HG02623 (cell line): ENCODE measurements around the gene RUSC1.
"Not testable (repeated sequence)": the region's sequence is repeated elsewhere in the genome, so short reads cannot be mapped to it uniquely, and the experiment has no call there.

Experiments used
- ATAC-seq: cut with Tn5 transposase; IDR thresholded peaks from one replicate; pipeline ENCODE4 v1.9.1; 2021; ENCODE audit warnings: moderate library complexity; ENCODE audit not compliant: unreplicated experiment

The RUSC1 gene

DNA sequence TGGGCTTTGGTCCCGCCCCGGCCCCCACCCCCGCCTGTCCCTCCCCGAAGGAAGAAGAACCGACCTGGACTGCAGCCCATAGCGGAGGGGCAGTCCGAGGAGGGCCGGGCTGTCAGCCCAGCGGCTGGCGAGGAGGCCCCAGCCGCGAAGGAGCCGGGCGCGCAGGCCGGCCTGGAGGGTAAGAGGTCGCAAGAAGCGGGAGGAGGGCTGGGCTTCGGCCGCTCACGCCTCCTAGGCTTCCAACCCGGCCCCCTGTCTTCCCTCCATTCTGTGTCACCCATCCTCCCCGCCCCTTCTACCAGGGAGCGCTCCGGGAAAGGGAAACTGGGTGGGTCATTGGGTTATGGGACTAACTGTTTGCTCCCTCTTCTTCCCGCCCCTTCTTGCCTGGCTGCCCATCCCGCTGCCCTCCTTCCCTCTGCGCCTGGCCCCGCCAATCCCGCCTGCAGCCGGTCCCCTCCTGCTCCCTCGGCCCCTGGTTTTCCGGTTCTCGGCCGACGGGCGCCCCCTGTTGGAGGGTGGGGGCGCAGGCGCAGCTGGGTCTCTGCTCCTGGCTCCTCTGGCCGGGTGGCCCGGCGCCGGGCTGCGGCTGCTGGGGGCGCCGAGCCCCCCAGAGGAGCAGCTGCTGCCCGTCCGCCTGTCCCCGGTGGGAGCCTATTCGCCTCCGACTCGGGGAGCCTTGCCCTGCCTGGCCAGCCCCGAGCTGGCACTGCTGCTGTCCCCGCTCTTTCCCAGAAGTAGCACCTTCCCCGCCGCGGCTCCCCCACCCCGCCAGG, 2.4 kb downstream of the RUSC1 start:
- peak; percentile 35 for ATAC-seq

GRCh38 chr1:155323729-155324036, 3.0 kb downstream of the RUSC1 start:
- ATAC-seq: peak; percentile 34

DNA sequence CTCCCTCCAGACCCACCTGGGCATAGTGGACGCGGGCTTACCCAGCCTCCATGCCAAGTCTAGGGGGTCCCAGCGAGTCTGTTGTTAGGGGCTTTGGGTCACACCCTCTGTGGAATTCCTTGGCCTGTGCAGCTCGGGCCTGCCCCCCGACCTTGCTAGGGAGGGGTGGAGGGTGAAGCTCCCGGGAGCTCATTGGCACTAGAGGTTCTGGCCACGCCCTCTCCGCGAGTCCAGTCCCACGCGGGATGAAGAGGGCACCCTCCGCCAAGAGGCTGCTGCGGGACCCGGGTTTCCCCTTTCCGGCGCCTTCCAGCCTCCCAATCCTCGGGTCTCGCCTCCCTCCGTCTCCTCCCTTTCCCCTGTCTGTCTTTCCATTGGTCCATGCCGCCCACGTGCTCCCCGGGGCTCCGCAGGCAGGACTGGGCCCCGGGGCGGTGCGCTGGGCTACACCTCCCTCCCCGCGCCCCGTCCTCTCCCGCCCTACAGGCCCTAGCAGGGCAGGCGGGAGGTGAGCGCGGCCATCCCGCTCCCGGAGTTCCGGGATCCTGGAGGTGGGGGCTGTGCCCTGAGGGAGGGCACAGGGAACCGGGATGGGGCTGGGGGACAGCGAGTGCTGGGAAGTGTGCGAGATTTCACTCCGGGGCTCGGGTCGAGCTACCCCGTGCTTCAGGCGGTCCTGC, 3.5 kb downstream of the RUSC1 start:
- peak; percentile 54 for ATAC-seq

- no peak for ATAC-seq
Observed at GRCh38 chr1:155324717-155325602, 4.3 kb downstream of the RUSC1 start.

DNA sequence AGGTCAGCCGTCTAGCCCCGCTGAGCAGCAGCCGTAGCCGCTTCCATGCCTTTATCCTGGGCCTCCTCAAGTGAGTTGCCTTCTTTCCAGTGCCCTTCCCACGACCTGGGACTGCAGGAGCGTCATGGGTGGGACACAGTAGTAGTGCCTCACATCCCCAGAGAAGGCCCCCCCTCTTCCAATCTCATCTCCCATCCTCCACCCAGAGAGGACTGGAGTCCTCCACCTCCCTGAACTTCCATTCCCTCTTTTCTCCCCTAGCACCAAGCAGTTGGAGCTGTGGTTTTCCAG, 4.9 kb downstream of the RUSC1 start:
- ATAC-seq: no peak

GRCh38 chr1:155326020-155326526, 5.4 kb downstream of the RUSC1 start:
- ATAC-seq: no peak

DNA sequence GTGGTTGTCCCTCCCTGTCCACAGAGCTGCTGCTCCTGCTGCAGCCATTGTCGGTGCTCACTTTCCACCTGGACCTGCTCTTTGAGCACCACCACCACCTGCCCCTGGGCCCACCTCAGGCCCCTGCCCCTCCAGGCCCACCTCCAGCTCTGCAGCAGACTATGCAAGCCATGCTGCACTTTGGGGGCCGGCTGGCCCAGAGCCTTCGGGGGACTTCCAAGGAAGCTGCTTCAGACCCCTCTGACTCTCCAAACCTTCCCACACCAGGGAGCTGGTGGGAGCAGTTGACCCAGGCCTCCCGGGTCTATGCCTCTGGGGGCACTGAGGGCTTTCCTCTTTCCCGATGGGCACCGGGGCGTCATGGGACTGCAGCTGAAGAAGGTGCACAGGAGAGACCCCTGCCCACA, 5.9 kb downstream of the RUSC1 start:
- no peak for ATAC-seq

- no peak for ATAC-seq
Observed at GRCh38 chr1:155327981-155328380, 7.3 kb downstream of the RUSC1 start.

GRCh38 chr1:155328856-155329255, 8.2 kb downstream of the RUSC1 start:
- ATAC-seq: not testable (repeated sequence)

- no peak for ATAC-seq
Observed at GRCh38 chr1:155329980-155330598, 9.4 kb downstream of the RUSC1 start.

DNA sequence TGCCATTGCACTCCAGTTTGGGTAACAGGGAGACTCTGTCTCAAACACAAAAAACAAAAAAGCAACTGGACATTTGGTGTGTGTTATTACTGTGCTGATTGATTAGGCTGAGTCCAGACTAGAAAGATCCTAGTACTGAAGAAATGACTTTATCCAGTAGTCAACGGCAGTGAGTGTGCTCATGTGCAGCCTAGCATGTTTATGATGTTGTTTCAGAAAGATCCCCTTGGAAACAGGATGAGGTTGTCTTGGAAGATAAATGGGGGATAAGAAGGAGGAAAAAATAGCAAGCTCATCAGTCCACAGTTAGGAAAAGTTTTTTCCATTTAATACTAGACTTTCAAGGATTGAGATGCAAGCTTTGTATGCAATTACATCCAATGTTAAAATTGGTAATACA, 14.3 kb downstream of the RUSC1 start:
- ATAC-seq: no peak

- no peak for ATAC-seq
Observed at GRCh38 chr1:155339515-155340097, 18.9 kb downstream of the RUSC1 start.

GRCh38 chr1:155342842-155343241, 22.1 kb downstream of the RUSC1 start:
- no peak for ATAC-seq

DNA sequence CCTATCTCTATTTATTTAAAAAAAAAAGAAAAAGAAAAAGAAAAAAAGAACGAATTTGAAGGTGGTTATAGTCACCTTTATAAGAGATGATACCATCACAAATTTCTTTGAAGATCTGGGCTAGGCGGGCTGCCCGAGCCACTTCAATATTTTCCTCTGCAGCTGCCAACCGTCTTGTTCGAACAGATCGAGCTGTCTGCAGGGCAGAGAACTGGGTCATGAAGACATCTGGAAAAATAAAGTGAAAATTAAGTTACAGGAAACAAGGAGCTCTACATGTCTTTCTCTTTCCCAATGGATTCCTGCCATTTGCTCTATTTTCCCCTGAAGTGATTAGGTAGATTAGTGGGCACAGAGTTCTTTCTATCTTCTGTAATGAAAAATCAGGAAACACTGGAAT, 31.9 kb downstream of the RUSC1 start:
- no peak for ATAC-seq

DNA sequence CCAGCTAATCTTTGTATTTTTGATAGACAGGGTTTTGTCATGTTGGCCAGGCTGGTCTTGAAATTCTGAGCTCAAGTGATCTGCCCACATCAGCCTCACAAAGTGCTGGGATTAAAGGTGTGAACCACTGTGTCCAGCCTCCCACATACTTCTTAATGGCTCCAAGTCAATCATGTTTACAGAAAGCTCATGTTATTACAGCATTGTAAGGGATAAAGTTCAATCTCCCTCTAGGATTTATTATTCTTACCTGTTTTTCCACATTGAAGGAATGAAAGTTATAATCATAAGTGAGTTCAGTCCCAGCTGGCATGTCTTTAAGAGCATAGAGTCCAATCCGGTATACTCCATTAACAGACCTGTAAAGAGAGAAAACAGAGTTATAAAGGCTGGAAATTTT, 39.4 kb downstream of the RUSC1 start:
- no peak for ATAC-seq

DNA sequence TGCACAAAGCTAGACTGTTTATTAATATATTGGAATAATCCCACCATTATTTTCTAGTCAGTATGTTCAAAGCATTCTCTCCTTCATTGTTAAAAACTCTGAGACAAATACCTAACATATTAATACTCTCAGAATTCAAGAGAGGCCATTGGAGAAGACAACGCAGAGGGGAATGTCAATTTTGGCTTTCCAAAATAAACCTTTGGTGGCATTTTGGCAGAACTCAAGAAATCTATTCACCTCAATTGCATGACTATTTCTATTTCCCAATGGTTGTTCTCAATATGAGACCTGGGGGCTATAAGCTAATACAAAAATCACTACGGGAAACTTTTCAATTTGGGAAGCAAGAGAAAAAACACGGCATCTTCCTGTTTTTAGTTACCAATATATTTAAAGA, 58.5 kb downstream of the RUSC1 start:
- no peak for ATAC-seq

DNA sequence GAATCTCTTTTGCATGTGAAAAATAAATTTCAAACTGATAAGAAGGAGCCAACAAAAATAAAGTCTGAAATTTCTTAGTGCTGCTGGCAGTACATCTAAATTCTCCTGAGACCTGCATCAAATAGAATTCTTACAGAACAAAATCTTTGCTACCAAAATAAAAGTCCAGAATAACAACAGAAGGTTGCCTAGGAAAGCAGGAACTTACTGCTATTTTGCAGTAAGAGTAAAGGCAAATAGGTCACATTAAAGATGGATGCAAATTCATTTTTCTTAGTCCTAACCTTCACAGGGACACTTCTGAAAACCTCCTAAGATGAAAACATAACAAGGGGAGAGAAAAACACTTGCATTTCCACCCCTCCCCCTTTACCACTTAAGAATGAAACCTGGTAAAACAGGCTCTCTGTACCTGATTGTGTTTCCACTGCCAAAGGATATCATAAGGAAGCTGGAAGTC, 59.0 kb downstream of the RUSC1 start:
- ATAC-seq: no peak
